ENCODE data around the gene NIPAL3. TPM values are rescaled to one million over a fixed set of nuclear protein-coding genes. Genes with fewer than 3 reads are reported as not detected.
"Not testable (repeated sequence)": the region's sequence is repeated elsewhere in the genome, so short reads cannot be mapped to it uniquely, and the experiment has no call there.

NIPAL3 gene
- total RNA-seq, 8 experiments from 2014 or later, result 8.6 to 48.0 (median 19.1) TPM

- no peak for ATAC-seq (replicated peaks in 6 of 8)
- WGBS, 10 experiments, result 50 to 91% (median 78%) methylated on average over 2 of the region's 2 CpGs
Measured at GRCh38 chr1:24476571-24476970, 61.0 kb downstream of the NIPAL3 start.

DNA sequence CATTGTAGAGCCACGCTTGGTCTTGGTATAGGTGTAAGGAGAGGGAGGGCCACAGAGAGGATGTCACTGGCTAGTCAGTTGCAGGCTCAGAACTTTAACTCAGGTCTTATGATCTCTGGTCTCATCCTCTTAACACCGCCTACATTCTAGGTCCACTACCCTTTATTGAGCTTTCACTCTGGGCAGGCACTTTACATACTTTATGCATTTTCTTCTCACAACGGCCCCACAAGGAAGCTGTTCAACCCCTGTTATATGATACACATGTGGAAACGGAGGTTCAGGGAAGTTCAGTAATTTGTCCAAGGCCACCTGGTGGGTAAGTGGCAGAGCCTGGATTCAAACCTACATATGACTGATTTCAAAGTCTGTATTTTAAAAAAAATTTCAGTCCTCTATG lies 61.7 kb downstream of the NIPAL3 start:
- peak in 3 of 8 experiments; percentile 79 to 93 (median 80) for ATAC-seq (replicated peaks in 6 of 8)
- Histone ChIP-seq H3K4me3 (no peak overlapping the region), H3K27ac (no peak overlapping the region), H3K4me1 (replicated peaks in 1 of 2) (peaks cover 0 to 2% of the 10 kb centered on the region in 2 donors)
- WGBS, 10 experiments, result 0 to 100% (median 65%) methylated on average over 1 to 4 of the region's 4 CpGs
- in situ Hi-C loops (cut with MboI; ENCODE audit: low pct_unique_long_range_greater_than_20kb in 2 of 9, low sequenced_read_pairs in 9 of 9, unreplicated experiment in 9 of 9), result no loop called here

More at GRCh38 chr1:24476571-24476970, 61.0 kb downstream of the NIPAL3 start:
- in situ Hi-C loops (cut with MboI; ENCODE audit: low pct_unique_long_range_greater_than_20kb in 2 of 9, low sequenced_read_pairs in 9 of 9, unreplicated experiment in 9 of 9), result no loop called here
- H3K4me3 ChIP-seq, result no peak overlapping the region
- no peak overlapping the region for H3K27ac ChIP-seq
- peaks cover 0 to under 1% of the 10 kb centered on the region in 2 donors for H3K4me1 ChIP-seq (replicated peaks in 1 of 2)

GRCh38 chr1:24481101-24481500 lies 65.5 kb downstream of the NIPAL3 start:
- no peak overlapping the region for H3K27ac ChIP-seq
- in situ Hi-C loops (cut with MboI; ENCODE audit: low pct_unique_long_range_greater_than_20kb in 2 of 9, low sequenced_read_pairs in 9 of 9, unreplicated experiment in 9 of 9), result no loop called here
- no peak overlapping the region for H3K4me3 ChIP-seq
- ATAC-seq (replicated peaks in 6 of 8), result peak in 3 of 8 experiments; percentile 23 to 42 (median 29)
- peaks cover 0 to 2% of the 10 kb centered on the region in 2 donors for H3K4me1 ChIP-seq (replicated peaks in 1 of 2)
- WGBS, 10 experiments, result 63 to 90% (median 73%) methylated on average over 1 to 2 of the region's 2 CpGs; no CpG with 5 or more reads in 3 of the 10 experiments

DNA sequence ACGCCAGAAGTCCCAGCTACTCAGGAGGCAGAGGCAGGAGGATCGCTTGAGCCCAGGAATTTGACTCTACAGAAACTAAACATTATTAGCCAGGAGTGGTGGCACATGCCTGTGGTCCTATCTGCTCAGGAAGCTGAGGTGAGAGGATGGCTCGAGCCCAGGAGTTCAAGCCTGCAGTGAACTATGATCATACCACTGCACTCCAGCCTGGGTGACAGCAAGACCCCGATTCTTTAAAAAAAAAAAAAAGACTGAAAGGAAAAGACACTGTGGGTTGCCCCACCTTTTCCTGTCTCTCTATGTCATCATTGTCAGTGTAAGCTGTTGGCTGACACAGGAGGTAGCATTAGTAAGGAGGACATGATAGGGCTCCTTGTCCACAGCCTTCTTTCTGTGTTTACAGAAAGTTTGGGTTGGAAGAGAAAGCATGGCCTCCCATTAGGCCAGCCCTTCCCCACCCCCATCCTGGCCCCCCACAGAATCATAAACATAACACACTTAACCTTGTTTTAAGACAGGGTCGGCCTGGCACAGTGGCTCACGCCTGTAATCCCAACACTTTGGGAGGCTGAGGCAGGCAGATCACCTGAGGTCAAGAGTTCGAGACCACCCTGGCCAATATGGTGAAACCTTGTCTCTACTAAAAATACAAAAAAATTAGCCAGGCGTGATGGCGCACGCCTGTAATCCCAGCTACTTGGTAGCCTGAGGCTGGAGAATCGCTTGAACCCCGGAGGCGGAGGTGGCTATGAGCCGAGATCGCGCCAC lies 66.4 kb downstream of the NIPAL3 start:
- in situ Hi-C loops (cut with MboI; ENCODE audit: low pct_unique_long_range_greater_than_20kb in 2 of 9, low sequenced_read_pairs in 9 of 9, unreplicated experiment in 9 of 9), result no loop called here
- Histone ChIP-seq H3K4me3 (no peak overlapping the region), H3K4me1 (replicated peaks in 1 of 2) (peaks cover 0 to 2% of the 10 kb centered on the region in 2 donors), H3K27ac (no peak overlapping the region)
- peak in 1 of 8 experiments; percentile 28 for ATAC-seq (replicated peaks in 6 of 8)
- 25 to 100% (median 84%) methylated on average over 1 to 13 of the region's 16 CpGs; no CpG with 5 or more reads in 1 of the 10 experiments for WGBS, 10 experiments

DNA sequence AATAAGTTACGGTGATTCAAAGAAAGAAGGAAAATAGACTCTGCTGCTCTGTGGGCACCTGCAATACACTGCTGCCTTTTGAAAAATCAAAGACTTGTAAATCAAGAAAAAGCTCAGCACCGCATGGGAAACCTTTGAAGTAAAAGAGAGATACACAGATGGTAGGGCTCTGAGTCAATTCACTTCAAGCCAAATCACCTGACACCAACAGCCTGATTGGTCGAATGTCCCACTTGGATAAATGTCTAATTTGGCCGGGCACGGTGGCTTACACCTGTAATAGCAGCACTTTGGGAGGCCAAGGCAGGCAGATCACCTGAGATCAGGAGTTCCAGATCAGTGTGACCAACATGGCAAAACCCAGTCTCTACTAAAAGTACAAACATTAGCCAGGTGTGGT lies 67.8 kb downstream of the NIPAL3 start:
- Histone ChIP-seq H3K4me3 (no peak overlapping the region), H3K27ac (no peak overlapping the region), H3K4me1 (replicated peaks in 1 of 2) (peaks cover 0 to 2% of the 10 kb centered on the region in 2 donors)
- ATAC-seq (replicated peaks in 6 of 8), result no peak
- in situ Hi-C loops (cut with MboI; ENCODE audit: low pct_unique_long_range_greater_than_20kb in 2 of 9, low sequenced_read_pairs in 9 of 9, unreplicated experiment in 9 of 9), result no loop called here
- WGBS, 10 experiments, result 59 to 100% (median 77%) methylated on average over 1 to 5 of the region's 5 CpGs; no CpG with 5 or more reads in 2 of the 10 experiments

- in situ Hi-C loops (cut with MboI; ENCODE audit: low pct_unique_long_range_greater_than_20kb in 2 of 9, low sequenced_read_pairs in 9 of 9, unreplicated experiment in 9 of 9), result no loop called here
- H3K4me3 ChIP-seq, result no peak overlapping the region
- ATAC-seq (replicated peaks in 6 of 8), result no peak
- no peak overlapping the region for H3K27ac ChIP-seq
- peaks cover 0 to 2% of the 10 kb centered on the region in 2 donors for H3K4me1 ChIP-seq (replicated peaks in 1 of 2)
- WGBS, 10 experiments, result 46 to 88% (median 77%) methylated on average over 2 to 4 of the region's 4 CpGs; no CpG with 5 or more reads in 5 of the 10 experiments
Measured at GRCh38 chr1:24484199-24484598, 68.6 kb downstream of the NIPAL3 start.

DNA sequence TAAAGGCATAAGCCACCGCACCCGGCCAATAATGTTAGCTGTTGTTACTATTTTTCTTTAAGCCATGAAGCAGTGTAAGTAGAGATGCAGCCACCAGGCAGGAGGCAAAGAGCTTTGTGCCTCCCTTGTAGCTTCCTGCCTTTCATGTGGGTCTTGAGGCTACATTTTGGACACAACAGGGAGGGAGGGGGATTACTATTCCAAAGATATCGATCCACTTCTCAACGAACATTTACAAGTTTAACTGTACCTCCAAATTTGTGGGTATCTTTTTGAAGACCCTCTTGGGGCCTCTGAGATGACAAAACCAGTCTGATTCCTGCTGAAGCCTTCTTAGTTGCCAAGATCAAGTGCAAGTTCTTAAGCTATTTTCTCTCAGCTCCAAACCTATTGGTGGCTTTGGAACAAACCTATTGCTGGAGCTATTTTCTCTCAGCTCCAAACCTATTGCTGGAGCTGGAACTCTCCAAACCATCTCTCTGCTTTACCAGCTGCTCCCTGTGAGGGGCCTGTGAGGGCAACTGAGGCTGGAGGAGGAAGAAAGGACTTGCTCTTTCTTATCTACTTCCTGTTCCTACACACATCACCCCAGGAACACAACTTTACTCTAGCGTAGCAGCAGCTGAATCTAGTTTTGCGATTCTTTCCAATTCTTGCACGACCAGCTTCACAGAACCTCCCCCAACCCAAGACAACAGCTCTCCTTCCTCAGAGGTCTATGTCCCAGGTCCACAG lies 70.9 kb downstream of the NIPAL3 start:
- Histone ChIP-seq H3K27ac (no peak overlapping the region), H3K4me1 (replicated peaks in 1 of 2) (peaks cover 0 to 2% of the 10 kb centered on the region in 2 donors), H3K4me3 (no peak overlapping the region)
- ATAC-seq (replicated peaks in 6 of 8), result no peak
- in situ Hi-C loops (cut with MboI; ENCODE audit: low pct_unique_long_range_greater_than_20kb in 2 of 9, low sequenced_read_pairs in 9 of 9, unreplicated experiment in 9 of 9), result no loop called here
- WGBS, 10 experiments, result 75 to 97% (median 85%) methylated on average over 3 to 7 of the region's 7 CpGs; no CpG with 5 or more reads in 2 of the 10 experiments

DNA sequence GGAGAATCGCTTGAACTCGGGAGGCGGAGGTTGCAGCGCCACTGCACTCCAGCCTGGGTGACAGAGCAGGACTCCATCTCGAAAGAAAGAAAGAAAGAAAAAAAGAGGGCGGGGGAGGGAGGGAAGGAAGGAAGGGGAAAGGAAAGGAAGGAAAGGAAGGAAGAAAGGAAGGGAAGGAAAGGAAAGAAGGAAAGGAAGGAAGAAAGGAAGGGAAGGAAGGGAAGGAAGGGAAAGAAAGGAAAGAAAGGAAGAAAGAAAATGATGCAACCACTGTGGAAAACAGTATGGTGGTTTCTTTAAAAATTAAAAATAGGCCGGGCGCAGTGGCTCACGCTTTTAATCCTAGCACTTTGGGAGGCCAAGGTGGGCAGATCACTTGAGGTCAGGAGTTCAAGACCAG lies 71.9 kb downstream of the NIPAL3 start:
- WGBS, 10 experiments, result 57 to 100% (median 82%) methylated on average over 1 to 6 of the region's 9 CpGs; no CpG with 5 or more reads in 3 of the 10 experiments

GRCh38 chr1:24488159-24488558 lies 72.6 kb downstream of the NIPAL3 start:
- H3K4me3 ChIP-seq; H3K4me1 ChIP-seq (replicated peaks in 1 of 2); in situ Hi-C loops (cut with MboI; ENCODE audit: low pct_unique_long_range_greater_than_20kb in 2 of 9, low sequenced_read_pairs in 9 of 9, unreplicated experiment in 9 of 9); H3K27ac ChIP-seq: not testable (repeated sequence)
- 67 to 91% (median 80%) methylated on average over 2 to 7 of the region's 7 CpGs; no CpG with 5 or more reads in 2 of the 10 experiments for whole genome bisulfite sequencing, 10 experiments
- peak in 1 of 8 experiments; percentile 24 for ATAC-seq (replicated peaks in 6 of 8)

More for the DNA sequence above, 71.9 kb downstream of the NIPAL3 start:
- Histone ChIP-seq H3K27ac (no peak overlapping the region), H3K4me3 (no peak overlapping the region), H3K4me1 (replicated peaks in 1 of 2) (no peaks in the 10 kb centered on the region)
- ATAC-seq (replicated peaks in 6 of 8), result no peak
- in situ Hi-C loops (cut with MboI; ENCODE audit: low pct_unique_long_range_greater_than_20kb in 2 of 9, low sequenced_read_pairs in 9 of 9, unreplicated experiment in 9 of 9), result no loop called here

DNA sequence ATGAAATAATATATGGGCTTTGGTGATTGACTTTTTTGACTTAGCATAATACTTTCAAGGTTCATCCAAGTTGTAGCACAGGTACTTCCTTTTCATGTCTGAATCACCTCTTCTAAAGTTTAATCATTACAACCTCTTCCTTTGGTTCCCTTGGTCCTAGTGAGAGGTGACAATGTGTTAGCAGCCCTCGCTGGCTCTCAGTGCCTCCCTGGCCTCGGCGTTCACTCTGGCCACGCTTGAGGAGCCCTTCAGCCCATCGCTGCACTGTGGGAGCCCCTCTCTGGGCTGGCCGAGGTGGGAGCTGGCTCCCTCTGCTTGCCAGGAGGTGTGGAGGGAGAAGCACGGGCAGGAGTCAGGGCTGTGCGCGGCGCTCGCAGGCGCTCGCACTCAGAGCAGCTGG lies 74.1 kb downstream of the NIPAL3 start:
- in situ Hi-C loops (cut with MboI; ENCODE audit: low pct_unique_long_range_greater_than_20kb in 2 of 9, low sequenced_read_pairs in 9 of 9, unreplicated experiment in 9 of 9), result no loop called here
- no peaks in the 10 kb centered on the region for H3K4me1 ChIP-seq (replicated peaks in 1 of 2)
- no peak overlapping the region for H3K27ac ChIP-seq
- WGBS, 10 experiments, result 83 to 95% (median 89%) methylated on average over 1 to 7 of the region's 13 CpGs; no CpG with 5 or more reads in 7 of the 10 experiments
- no peak overlapping the region for H3K4me3 ChIP-seq
- no peak for ATAC-seq (replicated peaks in 6 of 8)

- WGBS, 10 experiments, result 67 to 100% (median 91%) methylated on average over 1 to 3 of the region's 18 CpGs; no CpG with 5 or more reads in 6 of the 10 experiments
- in situ Hi-C loops (cut with MboI; ENCODE audit: low pct_unique_long_range_greater_than_20kb in 2 of 9, low sequenced_read_pairs in 9 of 9, unreplicated experiment in 9 of 9), result no loop called here
- H3K4me1 ChIP-seq (replicated peaks in 1 of 2), result no peaks in the 10 kb centered on the region
- no peak overlapping the region for H3K4me3 ChIP-seq
- H3K27ac ChIP-seq, result no peak overlapping the region
- ATAC-seq (replicated peaks in 6 of 8), result no peak
Measured at GRCh38 chr1:24490101-24490781, 74.6 kb downstream of the NIPAL3 start.

- WGBS, 10 experiments, result 11 to 90% (median 51%) methylated on average over 5 to 14 of the region's 15 CpGs
- Histone ChIP-seq H3K27ac (no peak overlapping the region), H3K4me3 (no peak overlapping the region), H3K4me1 (replicated peaks in 1 of 2) (no peaks in the 10 kb centered on the region)
- in situ Hi-C loops (cut with MboI; ENCODE audit: low pct_unique_long_range_greater_than_20kb in 2 of 9, low sequenced_read_pairs in 9 of 9, unreplicated experiment in 9 of 9), result no loop called here
- peak in 2 of 8 experiments; percentile 42 to 77 for ATAC-seq (replicated peaks in 6 of 8)
Measured at GRCh38 chr1:24491577-24492360, 76.2 kb downstream of the NIPAL3 start.
